ENCODE results near the gene RNASE7. TPM values are rescaled to one million over a fixed set of nuclear protein-coding genes. Genes with fewer than 3 reads are reported as not detected.

RNASE7 gene
- total RNA-seq, 1 donor from 2014 or later, result not detected

- H3K4me1 ChIP-seq (ENCODE audit: insufficient read depth, low read length), result peaks cover 7% of the 10 kb centered on the region
- DNase-seq (ENCODE audit: low read depth) (no peak), FAIRE-seq (no peak)
- H2AFZ ChIP-seq (ENCODE audit: low read depth, low read length), result no peak overlapping the region
- Mint-ChIP-seq H3K36me3 (ENCODE audit: low read depth, unreplicated experiment) (peaks cover 6% of the 10 kb centered on the region), H3K27me3 (ENCODE audit: low read depth, unreplicated experiment) (peaks cover 31% of the 10 kb centered on the region), H3K27ac (ENCODE audit: unreplicated experiment) (no peak overlapping the region), H3K9me3 (ENCODE audit: unreplicated experiment) (peaks cover 5% of the 10 kb centered on the region), H3K4me1 (ENCODE audit: low read depth, unreplicated experiment) (peaks cover 18% of the 10 kb centered on the region), H3K4me3 (ENCODE audit: unreplicated experiment) (no peak overlapping the region)
- H3K79me2 ChIP-seq (ENCODE audit: insufficient read depth, low read length), result no peaks in the 10 kb centered on the region
- TF ChIP-seq EZH2 (IDR thresholded peaks at IDR 0.05; ENCODE audit: insufficient read depth, low read length), result no peak
- TF ChIP-seq CTCF (IDR thresholded peaks at IDR 0.05; ENCODE audit: insufficient read depth, low read depth, low read length), result no peak
- H3K27me3 ChIP-seq (ENCODE audit: insufficient read depth, low read length), result peaks cover 23% of the 10 kb centered on the region
- H3K4me2 ChIP-seq (ENCODE audit: low read length), result no peak overlapping the region
- no peak overlapping the region for H3K27ac ChIP-seq (ENCODE audit: low read depth, low read length)
- H4K20me1 ChIP-seq (ENCODE audit: insufficient read depth, low read length), result no peaks in the 10 kb centered on the region
- no peaks in the 10 kb centered on the region for H3K36me3 ChIP-seq (ENCODE audit: insufficient read depth, low read length)
- H3K9ac ChIP-seq (ENCODE audit: low read length), result no peak overlapping the region
- no peak overlapping the region for H3K4me3 ChIP-seq (ENCODE audit: insufficient read depth, low read depth, low read length)
- no peaks in the 10 kb centered on the region for H3K9me3 ChIP-seq (ENCODE audit: insufficient read depth, low read depth, low read length)
Measured at GRCh38 chr14:21023174-21023573, 19.0 kb upstream of the RNASE7 start.

GRCh38 chr14:21023817-21024584 lies 18.2 kb upstream of the RNASE7 start:
- Mint-ChIP-seq H3K27me3 (ENCODE audit: low read depth, unreplicated experiment) (peaks cover 31% of the 10 kb centered on the region), H3K9me3 (ENCODE audit: unreplicated experiment) (peaks cover 5% of the 10 kb centered on the region), H3K4me3 (ENCODE audit: unreplicated experiment) (peak overlapping the region; percentile 80), H3K27ac (ENCODE audit: unreplicated experiment) (no peak overlapping the region), H3K36me3 (ENCODE audit: low read depth, unreplicated experiment) (peaks cover 6% of the 10 kb centered on the region), H3K4me1 (ENCODE audit: low read depth, unreplicated experiment) (peaks cover 18% of the 10 kb centered on the region)
- Histone ChIP-seq H3K4me2 (ENCODE audit: low read length) (peak overlapping the region; percentile 81), H3K9ac (ENCODE audit: low read length) (peak overlapping the region; percentile 33), H3K27me3 (ENCODE audit: insufficient read depth, low read length) (peaks cover 23% of the 10 kb centered on the region), H3K9me3 (ENCODE audit: insufficient read depth, low read depth, low read length) (no peaks in the 10 kb centered on the region), H2AFZ (ENCODE audit: low read depth, low read length) (peak overlapping the region; percentile 78), H3K27ac (ENCODE audit: low read depth, low read length) (no peak overlapping the region), H3K4me1 (ENCODE audit: insufficient read depth, low read length) (peaks cover 7% of the 10 kb centered on the region), H3K4me3 (ENCODE audit: insufficient read depth, low read depth, low read length) (peak overlapping the region; percentile 54), H3K79me2 (ENCODE audit: insufficient read depth, low read length) (no peaks in the 10 kb centered on the region), H3K36me3 (ENCODE audit: insufficient read depth, low read length) (no peaks in the 10 kb centered on the region), H4K20me1 (ENCODE audit: insufficient read depth, low read length) (no peaks in the 10 kb centered on the region)
- DNase-seq (ENCODE audit: low read depth) (no peak), FAIRE-seq (no peak)
- no peak for TF ChIP-seq CTCF (IDR thresholded peaks at IDR 0.05; ENCODE audit: insufficient read depth, low read depth, low read length)
- TF ChIP-seq EZH2 (IDR thresholded peaks at IDR 0.05; ENCODE audit: insufficient read depth, low read length), result no peak

Data from astrocyte (in vitro differentiated cells and primary cell).